Measurements from ENCODE around the gene SHANK1. TPM values are rescaled to one million over a fixed set of nuclear protein-coding genes. Genes with fewer than 3 reads are reported as not detected.

The SHANK1 gene
- total and polyA plus RNA-seq, 2 of the 4 experiments (the other 2 are of a cell fraction): 6.1 to 6.7 TPM

- Histone ChIP-seq H3K36me3 (ENCODE audit: control insufficient read depth, insufficient read depth, low read length) (no peaks in the 10 kb centered on the region), H3K18ac (ENCODE audit: low read depth, low read length) (no peak overlapping the region), H3K27me3 (ENCODE audit: control insufficient read depth, insufficient read depth, low read length) (peaks cover 12% of the 10 kb centered on the region; the same call in 1 of the 2 replicates), H3K56ac (ENCODE audit: extremely low read depth, insufficient read depth, low read length) (no peak overlapping the region), H3K9ac (ENCODE audit: low read depth, low read length) (no peak overlapping the region), H4K91ac (ENCODE audit: insufficient read depth, low read depth, low read length) (no peak overlapping the region; the same call in 1 of the 2 replicates), H3K4me1 (ENCODE audit: control insufficient read depth, insufficient read depth, low read length) (peaks cover 2% of the 10 kb centered on the region; the same call in 1 of the 2 replicates), H3K27ac (ENCODE audit: insufficient read depth, low read length) (no peak overlapping the region; the same call in 1 of the 2 replicates), H4K5ac (ENCODE audit: low read depth, low read length) (peak overlapping the region; percentile 14; the same call in 1 of the 2 replicates), H3K4me3 (ENCODE audit: insufficient read depth, low read depth, low read length) (peak overlapping the region; percentile 52), H2BK15ac (ENCODE audit: low read depth, low read length) (no peak overlapping the region), H3K23ac (ENCODE audit: low read depth, low read length) (no peak overlapping the region), H3K4ac (ENCODE audit: low read depth, low read length) (no peak overlapping the region), H3K9me3 (ENCODE audit: control insufficient read depth, insufficient read depth, low read length) (no peaks in the 10 kb centered on the region), H2AFZ (replicated peaks; ENCODE audit: low read length, poor library complexity) (peak overlapping the region; percentile 94), H2AK9ac (replicated peaks; ENCODE audit: low read depth, low read length, poor library complexity) (peak overlapping the region; percentile 93), H2BK120ac (ENCODE audit: low read depth, low read length) (no peak overlapping the region), H4K20me1 (ENCODE audit: insufficient read depth, low read length) (no peaks in the 10 kb centered on the region; the same call in 1 of the 2 replicates), H2AK5ac (ENCODE audit: low read depth, low read length) (peak overlapping the region; percentile 39; the same call in 1 of the 2 replicates), H4K8ac (ENCODE audit: low read depth in 2 of 2, low read length in 2 of 2) (peak overlapping the region; percentile 64 to 79; a peak in 2 of 4 replicates), H3K4me2 (ENCODE audit: low read depth, low read length) (peak overlapping the region; percentile 86), H3K79me1 (ENCODE audit: low read depth in 1 of 2, low read length in 2 of 2) (no peaks in the 10 kb centered on the region), H3K14ac (replicated peaks; ENCODE audit: low read depth, low read length) (no peak overlapping the region), H2BK20ac (ENCODE audit: low read depth, low read length) (no peak overlapping the region), H3K9me1 (ENCODE audit: insufficient read depth, low read length) (peaks cover 5% of the 10 kb centered on the region; the same call in 1 of the 2 replicates), H2BK5ac (ENCODE audit: low read depth, low read length, poor library complexity, severe bottlenecking) (no peak overlapping the region)
- BruUV-seq (replicated peaks): no TSS peak
- TF ChIP-seq BHLHE40 (IDR thresholded peaks at IDR 0.05; ENCODE audit: low read depth, low read length) (no peak), MAZ (IDR thresholded peaks at IDR 0.05; ENCODE audit: borderline replicate concordance, low read depth, low read length) (peak; percentile 62; the same call in 1 of the 2 replicates)
- CTCF ChIA-PET: interaction anchor here (1.0 kb wide), 1 partner anchor 11 kb away, joined by 3 read pairs; no protein-coding TSS in a partner anchor
- in situ Hi-C loops (cut with MboI; ENCODE audit: low sequenced_read_pairs) (no loop called here), dilution Hi-C loops (cut with HindIII; ENCODE audit: low sequenced_read_pairs, unreplicated experiment) (no loop called here), intact Hi-C loops (cut with micrococcal nuclease) (no loop called here)
- POLR2A ChIA-PET (ENCODE audit: unreplicated experiment): no interaction called here
- WGBS, 2 experiments (ENCODE audit: extremely low coverage in 2 of 2, insufficient read length in 1 of 2): 2% methylated on average over 29 of the region's 67 CpGs; no CpG with 5 or more reads in 1 of the 2 experiments
- DNase-seq (peak; percentile 64), ATAC-seq (ENCODE audit: low read depth) (peak; percentile 59)
Observed at GRCh38 chr19:50658441-50659317, 60.9 kb downstream of the SHANK1 start.
